Measurements from ENCODE around the gene PANK2.
"Not testable (repeated sequence)": the region's sequence is repeated elsewhere in the genome, so short reads cannot be mapped to it uniquely, and the experiment has no call there.

The PANK2 gene

GRCh38 chr20:3869839-3870634, 19.1 kb upstream of the PANK2 start:
- no peak for DNase-seq (ENCODE audit: low read depth)

GRCh38 chr20:3871550-3872265, 17.5 kb upstream of the PANK2 start:
- DNase-seq (ENCODE audit: low read depth) = no peak

GRCh38 chr20:3873507-3873906, 15.7 kb upstream of the PANK2 start:
- DNase-seq (ENCODE audit: low read depth) = no peak

GRCh38 chr20:3874194-3874844, 14.9 kb upstream of the PANK2 start:
- no peak for DNase-seq (ENCODE audit: low read depth)

GRCh38 chr20:3875378-3875974, 13.7 kb upstream of the PANK2 start:
- no peak for DNase-seq (ENCODE audit: low read depth)

- DNase-seq (ENCODE audit: low read depth) = no peak
Measured at GRCh38 chr20:3876000-3876399, 13.2 kb upstream of the PANK2 start.

- no peak for DNase-seq (ENCODE audit: low read depth)
Measured at GRCh38 chr20:3876676-3877075, 12.5 kb upstream of the PANK2 start.

GRCh38 chr20:3878921-3879274, 10.3 kb upstream of the PANK2 start:
- not testable (repeated sequence) for DNase-seq (ENCODE audit: low read depth)

GRCh38 chr20:3885715-3886114, 3.5 kb upstream of the PANK2 start:
- DNase-seq (ENCODE audit: low read depth) = no peak

GRCh38 chr20:3887876-3888620, 1.1 kb upstream of the PANK2 start:
- DNase-seq (ENCODE audit: low read depth) = no peak

- DNase-seq (ENCODE audit: low read depth) = no peak
Measured at GRCh38 chr20:3889489-3890397, 556 bp downstream of the PANK2 start.

- DNase-seq (ENCODE audit: low read depth) = no peak
Measured at GRCh38 chr20:3890398-3890751, 1.2 kb downstream of the PANK2 start.

GRCh38 chr20:3890999-3891929, 2.1 kb downstream of the PANK2 start:
- no peak for DNase-seq (ENCODE audit: low read depth)

- DNase-seq (ENCODE audit: low read depth) = no peak
Measured at GRCh38 chr20:3894796-3895195, 5.6 kb downstream of the PANK2 start.

- DNase-seq (ENCODE audit: low read depth) = no peak
Measured at GRCh38 chr20:3896302-3896701, 7.1 kb downstream of the PANK2 start.

GRCh38 chr20:3896853-3897583, 7.8 kb downstream of the PANK2 start:
- DNase-seq (ENCODE audit: low read depth) = no peak

- not testable (repeated sequence) for DNase-seq (ENCODE audit: low read depth)
Measured at GRCh38 chr20:3898181-3898580, 9.0 kb downstream of the PANK2 start.

GRCh38 chr20:3898639-3899038, 9.5 kb downstream of the PANK2 start:
- DNase-seq (ENCODE audit: low read depth) = no peak

- no peak for DNase-seq (ENCODE audit: low read depth)
Measured at GRCh38 chr20:3900187-3900604, 11.0 kb downstream of the PANK2 start.

All from stimulated activated CD4-positive, alpha-beta T cell treated with anti-CD3 and anti-CD28 coated beads, Interleukin-2, amount 100 ng/mL, for 4 hours (primary cell).